Measurements from ENCODE around the gene CFAP299. TPM values are rescaled to one million over a fixed set of nuclear protein-coding genes. Genes with fewer than 3 reads are reported as not detected.

CFAP299 gene
- total and polyA plus RNA-seq, 2 donors from 2014 or later, result 1.1 TPM; not detected in 1

DNA sequence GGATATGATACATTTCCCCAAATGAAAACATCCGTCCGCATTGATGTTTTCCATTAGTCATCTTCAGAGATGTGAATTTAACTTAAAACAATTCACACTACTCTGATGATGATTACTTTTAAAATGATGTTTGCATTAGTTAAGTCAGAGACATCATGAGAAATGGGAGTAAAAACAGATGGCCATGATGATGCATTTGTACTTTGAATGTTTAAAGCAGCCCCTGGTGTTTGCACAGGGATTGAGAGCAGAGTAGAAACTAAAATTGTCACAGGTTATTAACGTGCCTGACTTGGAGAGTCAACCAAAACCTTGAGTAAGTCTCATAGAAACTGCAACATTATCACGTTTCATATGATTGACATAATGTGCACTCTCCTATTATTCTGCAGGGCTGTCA, 117.2 kb downstream of the CFAP299 start:
- no peak for FAIRE-seq
- DNase-seq, result no peak
- intact Hi-C loops (cut with DNase I), result no loop called here
- Histone ChIP-seq H3K4me1 (ENCODE audit: control insufficient read depth in 2 of 3, insufficient read depth in 2 of 3, low read depth in 1 of 3, low read length in 3 of 3) (no peaks in the 10 kb centered on the region), H3K9me3 (ENCODE audit: control insufficient read depth in 2 of 3, insufficient read depth in 1 of 3, low read length in 3 of 3) (no peaks in the 10 kb centered on the region), H3K36me3 (ENCODE audit: control insufficient read depth in 2 of 3, insufficient read depth in 3 of 3, low read length in 3 of 3) (no peaks in the 10 kb centered on the region), H3K9ac (ENCODE audit: low read length in 3 of 3) (no peak overlapping the region), H3K27me3 (ENCODE audit: control insufficient read depth, insufficient read depth, low read length) (no peaks in the 10 kb centered on the region), H3K4me3 (ENCODE audit: low read length in 3 of 3) (no peak overlapping the region), H3K27ac (ENCODE audit: low read depth in 2 of 2, low read length in 2 of 2) (no peak overlapping the region)
- TF ChIP-seq, protein P1, sequence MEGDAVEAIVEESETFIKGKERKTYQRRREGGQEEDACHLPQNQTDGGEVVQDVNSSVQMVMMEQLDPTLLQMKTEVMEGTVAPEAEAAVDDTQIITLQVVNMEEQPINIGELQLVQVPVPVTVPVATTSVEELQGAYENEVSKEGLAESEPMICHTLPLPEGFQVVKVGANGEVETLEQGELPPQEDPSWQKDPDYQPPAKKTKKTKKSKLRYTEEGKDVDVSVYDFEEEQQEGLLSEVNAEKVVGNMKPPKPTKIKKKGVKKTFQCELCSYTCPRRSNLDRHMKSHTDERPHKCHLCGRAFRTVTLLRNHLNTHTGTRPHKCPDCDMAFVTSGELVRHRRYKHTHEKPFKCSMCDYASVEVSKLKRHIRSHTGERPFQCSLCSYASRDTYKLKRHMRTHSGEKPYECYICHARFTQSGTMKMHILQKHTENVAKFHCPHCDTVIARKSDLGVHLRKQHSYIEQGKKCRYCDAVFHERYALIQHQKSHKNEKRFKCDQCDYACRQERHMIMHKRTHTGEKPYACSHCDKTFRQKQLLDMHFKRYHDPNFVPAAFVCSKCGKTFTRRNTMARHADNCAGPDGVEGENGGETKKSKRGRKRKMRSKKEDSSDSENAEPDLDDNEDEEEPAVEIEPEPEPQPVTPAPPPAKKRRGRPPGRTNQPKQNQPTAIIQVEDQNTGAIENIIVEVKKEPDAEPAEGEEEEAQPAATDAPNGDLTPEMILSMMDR (IDR thresholded peaks at IDR 0.05; ENCODE audit: borderline replicate concordance, extremely low read depth, insufficient read depth), result no peak

DNA sequence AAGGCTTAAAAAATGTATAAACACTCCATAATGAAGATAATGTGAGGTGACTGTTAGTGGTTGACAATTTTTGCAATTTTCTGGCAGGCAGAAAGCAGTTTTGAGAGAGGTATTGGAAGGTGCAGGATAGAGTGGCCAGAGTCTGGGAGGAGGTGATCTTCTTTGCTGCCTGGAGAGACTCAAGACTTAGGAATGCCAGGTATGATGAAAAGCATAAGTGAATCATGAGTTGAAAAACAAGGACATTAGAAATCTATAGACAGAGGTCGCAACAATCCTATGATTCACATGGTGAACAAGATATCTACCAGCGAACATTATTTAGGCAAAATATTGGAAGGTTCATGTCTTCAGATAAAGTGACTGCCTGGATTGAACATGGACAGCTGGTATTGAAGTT, 118.5 kb downstream of the CFAP299 start:
- Histone ChIP-seq H3K9me3 (ENCODE audit: control insufficient read depth in 2 of 3, insufficient read depth in 1 of 3, low read length in 3 of 3) (no peaks in the 10 kb centered on the region), H3K9ac (ENCODE audit: low read length in 3 of 3) (no peak overlapping the region), H3K4me1 (ENCODE audit: control insufficient read depth in 2 of 3, insufficient read depth in 2 of 3, low read depth in 1 of 3, low read length in 3 of 3) (no peaks in the 10 kb centered on the region), H3K36me3 (ENCODE audit: control insufficient read depth in 2 of 3, insufficient read depth in 3 of 3, low read length in 3 of 3) (no peaks in the 10 kb centered on the region), H3K27me3 (ENCODE audit: control insufficient read depth, insufficient read depth, low read length) (no peaks in the 10 kb centered on the region), H3K4me3 (ENCODE audit: low read length in 3 of 3) (no peak overlapping the region), H3K27ac (ENCODE audit: low read depth in 2 of 2, low read length in 2 of 2) (no peak overlapping the region)
- intact Hi-C loops (cut with DNase I), result no loop called here
- TF ChIP-seq, protein P1 (IDR thresholded peaks at IDR 0.05; ENCODE audit: borderline replicate concordance, extremely low read depth, insufficient read depth), result no peak
- DNase-seq, result no peak
- FAIRE-seq, result no peak

DNA sequence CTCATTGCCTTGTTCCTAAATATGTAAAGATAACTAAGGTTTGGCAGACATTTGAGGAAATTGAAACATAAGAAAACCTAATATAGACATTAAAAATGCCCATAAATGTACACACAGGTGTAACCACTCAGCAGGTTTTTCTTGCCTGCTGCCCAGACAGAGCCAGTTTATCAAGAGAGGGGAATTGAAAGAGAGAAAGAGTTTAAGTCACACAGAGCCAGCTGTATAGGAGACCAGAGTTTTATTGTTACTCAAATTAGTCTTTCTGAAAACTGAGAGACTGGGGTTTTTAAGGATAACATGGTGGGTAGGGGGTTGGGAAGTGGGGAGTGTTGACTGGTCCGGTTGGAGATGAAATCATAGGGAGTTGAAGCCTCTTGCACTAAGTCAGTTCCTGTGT, 119.0 kb downstream of the CFAP299 start:
- DNase-seq (no peak), FAIRE-seq (no peak)
- H3K9me3 ChIP-seq (ENCODE audit: control insufficient read depth in 2 of 3, insufficient read depth in 1 of 3, low read length in 3 of 3), result no peaks in the 10 kb centered on the region
- H3K36me3 ChIP-seq (ENCODE audit: control insufficient read depth in 2 of 3, insufficient read depth in 3 of 3, low read length in 3 of 3), result no peaks in the 10 kb centered on the region
- H3K27me3 ChIP-seq (ENCODE audit: control insufficient read depth, insufficient read depth, low read length), result no peaks in the 10 kb centered on the region
- TF ChIP-seq, protein P1 (IDR thresholded peaks at IDR 0.05; ENCODE audit: borderline replicate concordance, extremely low read depth, insufficient read depth), result no peak
- H3K27ac ChIP-seq (ENCODE audit: low read depth in 2 of 2, low read length in 2 of 2), result no peak overlapping the region
- H3K4me3 ChIP-seq (ENCODE audit: low read length in 3 of 3), result no peak overlapping the region
- no peaks in the 10 kb centered on the region for H3K4me1 ChIP-seq (ENCODE audit: control insufficient read depth in 2 of 3, insufficient read depth in 2 of 3, low read depth in 1 of 3, low read length in 3 of 3)
- intact Hi-C loops (cut with DNase I), result no loop called here
- H3K9ac ChIP-seq (ENCODE audit: low read length in 3 of 3), result no peak overlapping the region

DNA sequence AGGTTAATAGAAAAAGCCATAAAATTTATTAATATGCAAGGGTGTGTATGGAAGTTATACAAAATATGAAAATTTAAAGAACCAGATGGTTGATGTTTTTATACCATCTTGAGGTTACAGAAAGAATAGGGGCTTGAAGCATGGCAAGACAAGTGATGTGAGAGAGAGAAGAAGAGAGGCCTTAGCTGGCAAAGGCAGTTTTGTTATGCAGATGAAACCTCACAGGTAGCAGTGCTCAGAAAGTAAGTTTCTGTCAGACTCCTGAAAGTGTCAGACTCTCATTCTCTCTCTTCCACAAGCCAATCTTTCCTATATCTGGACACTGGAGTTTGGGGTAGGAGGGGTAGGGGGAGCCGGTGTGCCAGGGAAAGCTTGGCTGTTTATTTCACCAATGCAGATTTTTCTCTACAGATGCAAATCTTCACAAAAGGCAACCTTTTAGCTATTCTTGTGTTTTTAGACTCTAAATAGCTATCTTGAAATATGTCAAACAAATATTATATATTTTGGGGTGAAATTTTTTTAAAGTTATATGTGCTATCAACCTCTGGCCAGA, 124.5 kb downstream of the CFAP299 start:
- Histone ChIP-seq H3K9ac (ENCODE audit: low read length in 3 of 3) (no peak overlapping the region), H3K27ac (ENCODE audit: low read depth in 2 of 2, low read length in 2 of 2) (no peak overlapping the region), H3K27me3 (ENCODE audit: control insufficient read depth, insufficient read depth, low read length) (no peaks in the 10 kb centered on the region), H3K36me3 (ENCODE audit: control insufficient read depth in 2 of 3, insufficient read depth in 3 of 3, low read length in 3 of 3) (no peaks in the 10 kb centered on the region), H3K4me3 (ENCODE audit: low read length in 3 of 3) (no peak overlapping the region), H3K4me1 (ENCODE audit: control insufficient read depth in 2 of 3, insufficient read depth in 2 of 3, low read depth in 1 of 3, low read length in 3 of 3) (no peaks in the 10 kb centered on the region), H3K9me3 (ENCODE audit: control insufficient read depth in 2 of 3, insufficient read depth in 1 of 3, low read length in 3 of 3) (no peaks in the 10 kb centered on the region)
- DNase-seq (no peak), FAIRE-seq (no peak)
- intact Hi-C loops (cut with DNase I), result no loop called here
- TF ChIP-seq, protein P1 (IDR thresholded peaks at IDR 0.05; ENCODE audit: borderline replicate concordance, extremely low read depth, insufficient read depth), result no peak

All from kidney (tissue), 14 donors.